Mononuclear cell (primary cell): ENCODE measurements around the gene ZNF791. TPM values are rescaled to one million over a fixed set of nuclear protein-coding genes. Genes with fewer than 3 reads are reported as not detected.
A peak's percentile ranks its signal among the peaks of the same experiment; 100 is the strongest.
"Not testable (repeated sequence)": the region's sequence is repeated elsewhere in the genome, so short reads cannot be mapped to it uniquely, and the experiment has no call there.

Experiments
- H3K27me3 ChIP-seq: 2 replicates; pipeline ENCODE4 v1.6.0; 2011; ENCODE audit warnings: low read length, control low read depth; ENCODE audit not compliant: insufficient read depth
- H3K4me1 ChIP-seq: 2 replicates; pipeline ENCODE4 v1.5.1; 2011; ENCODE audit warnings: mild to moderate bottlenecking, low read length, control low read depth; ENCODE audit not compliant: insufficient read depth
- H3K4me3 ChIP-seq: 2 replicates; pipeline ENCODE4 v1.5.1; 2011; ENCODE audit warnings: mild to moderate bottlenecking, low read length, moderate library complexity
- H3K9me3 ChIP-seq: 2 replicates; pipeline ENCODE4 v1.5.1; 2011; ENCODE audit warnings: low read depth, mild to moderate bottlenecking, control low read depth, low read length
- total RNA-seq: library from RNA; depleted of rRNA; stranded (reverse); fragments of >200 nt; gene quantifications from one replicate; pipeline ENCODE4 v1.2.3, GENCODE V29; 2012

The ZNF791 gene
- total RNA-seq, 1 donor = 52.8 TPM

GRCh38 chr19:12668932-12669269 lies 58.2 kb downstream of the ZNF791 start:
- Histone ChIP-seq H3K27me3 (no peaks in the 10 kb centered on the region), H3K9me3 (no peaks in the 10 kb centered on the region), H3K4me1 (peaks cover 57% of the 10 kb centered on the region), H3K4me3 (peak overlapping the region; percentile 94)

GRCh38 chr19:12669270-12670158 lies 58.8 kb downstream of the ZNF791 start:
- Histone ChIP-seq H3K4me1 (peaks cover 51% of the 10 kb centered on the region), H3K27me3 (no peaks in the 10 kb centered on the region), H3K9me3 (no peaks in the 10 kb centered on the region), H3K4me3 (peak overlapping the region; percentile 94)

- Histone ChIP-seq H3K4me3 (peak overlapping the region; percentile 94), H3K9me3 (no peaks in the 10 kb centered on the region), H3K27me3 (no peaks in the 10 kb centered on the region), H3K4me1 (peaks cover 42% of the 10 kb centered on the region)
These were observed 59.6 kb downstream of the ZNF791 start for GRCh38 chr19:12670159-12670928.

GRCh38 chr19:12672744-12673143 lies 62.0 kb downstream of the ZNF791 start:
- Histone ChIP-seq H3K4me3 (no peak overlapping the region), H3K4me1 (peaks cover 32% of the 10 kb centered on the region), H3K9me3 (no peaks in the 10 kb centered on the region), H3K27me3 (no peaks in the 10 kb centered on the region)

GRCh38 chr19:12675399-12675798 lies 64.7 kb downstream of the ZNF791 start:
- peaks cover 21% of the 10 kb centered on the region for H3K4me1 ChIP-seq
- no peaks in the 10 kb centered on the region for H3K9me3 ChIP-seq
- H3K4me3 ChIP-seq = no peak overlapping the region
- no peaks in the 10 kb centered on the region for H3K27me3 ChIP-seq

GRCh38 chr19:12675940-12676339 lies 65.2 kb downstream of the ZNF791 start:
- Histone ChIP-seq H3K4me1 (peaks cover 21% of the 10 kb centered on the region), H3K4me3 (no peak overlapping the region), H3K9me3 (no peaks in the 10 kb centered on the region), H3K27me3 (no peaks in the 10 kb centered on the region)

GRCh38 chr19:12676384-12676792 lies 65.7 kb downstream of the ZNF791 start:
- H3K4me3 ChIP-seq = no peak overlapping the region
- no peaks in the 10 kb centered on the region for H3K9me3 ChIP-seq
- peaks cover 24% of the 10 kb centered on the region for H3K4me1 ChIP-seq
- no peaks in the 10 kb centered on the region for H3K27me3 ChIP-seq

GRCh38 chr19:12676928-12677327 lies 66.2 kb downstream of the ZNF791 start:
- Histone ChIP-seq H3K4me1 (peaks cover 24% of the 10 kb centered on the region), H3K4me3 (no peak overlapping the region)

GRCh38 chr19:12678039-12678438 lies 67.3 kb downstream of the ZNF791 start:
- peaks cover 28% of the 10 kb centered on the region for H3K4me1 ChIP-seq
- not testable (repeated sequence) for H3K4me3 ChIP-seq, H3K9me3 ChIP-seq, H3K27me3 ChIP-seq

More at GRCh38 chr19:12676928-12677327, 66.2 kb downstream of the ZNF791 start:
- H3K9me3 ChIP-seq = no peaks in the 10 kb centered on the region
- H3K27me3 ChIP-seq = no peaks in the 10 kb centered on the region

- H3K4me3 ChIP-seq = no peak overlapping the region
- H3K27me3 ChIP-seq = no peaks in the 10 kb centered on the region
- peaks cover 28% of the 10 kb centered on the region for H3K4me1 ChIP-seq
These were observed 69.3 kb downstream of the ZNF791 start for GRCh38 chr19:12680034-12680433.

GRCh38 chr19:12681074-12681987 lies 70.6 kb downstream of the ZNF791 start, which contains the start of gene DHPS:
TSS of gene DHPS (minus strand) at chr19:12681880. CDS start at chr19:12681766, 114 bp downstream.
- H3K4me1 ChIP-seq = peaks cover 27% of the 10 kb centered on the region
- H3K27me3 ChIP-seq = no peaks in the 10 kb centered on the region
- peak within 1 kb of the TSS; percentile 89 for H3K4me3 ChIP-seq
- H3K9me3 ChIP-seq = no peaks in the 10 kb centered on the region

More at GRCh38 chr19:12680034-12680433, 69.3 kb downstream of the ZNF791 start:
- no peaks in the 10 kb centered on the region for H3K9me3 ChIP-seq

Other genes starting within 250 kb of the ZNF791 start
- gene ZNF442, start 245.2 kb upstream of the ZNF791 start, total RNA-seq = 1.0 TPM
- gene ZNF799, start 209.6 kb upstream of the ZNF791 start, total RNA-seq = 3.0 TPM
- 2.3 TPM for gene ZNF443, start 169.9 kb upstream of the ZNF791 start, total RNA-seq
- gene ZNF709, start 126.1 kb upstream of the ZNF791 start, total RNA-seq = 3.0 TPM
- 17.6 TPM for gene ZNF564, start 59.4 kb upstream of the ZNF791 start, total RNA-seq
- 5.6 TPM for gene ZNF490, start 107 bp upstream of the ZNF791 start, total RNA-seq
- gene MAN2B1, start 55.8 kb downstream of the ZNF791 start, total RNA-seq = 143 TPM
- 3.4 TPM for gene WDR83, start 55.9 kb downstream of the ZNF791 start, total RNA-seq
- gene DHPS, start 71.0 kb downstream of the ZNF791 start, total RNA-seq = 63.2 TPM
- not detected for gene GNG14, start 77.1 kb downstream of the ZNF791 start, total RNA-seq
- gene FBXW9, start 85.7 kb downstream of the ZNF791 start, total RNA-seq = 2.0 TPM
- gene TNPO2, start 113.0 kb downstream of the ZNF791 start, total RNA-seq = 20.3 TPM
- gene TRIR, start 123.8 kb downstream of the ZNF791 start, total RNA-seq = 194 TPM
- 28.7 TPM for gene GET3, start 126.6 kb downstream of the ZNF791 start, total RNA-seq
- not detected for gene BEST2, start 140.9 kb downstream of the ZNF791 start, total RNA-seq
- 8.3 TPM for gene HOOK2, start 164.6 kb downstream of the ZNF791 start, total RNA-seq
- gene JUNB, start 180.6 kb downstream of the ZNF791 start, total RNA-seq = 5,180 TPM
- gene PRDX2, start 190.9 kb downstream of the ZNF791 start, total RNA-seq = 55.5 TPM
- gene THSD8, start 191.1 kb downstream of the ZNF791 start, total RNA-seq = not detected
- gene RNASEH2A, start 195.7 kb downstream of the ZNF791 start, total RNA-seq = 1.4 TPM
- 0.21 TPM for gene RTBDN, start 223.7 kb downstream of the ZNF791 start, total RNA-seq
- 0.52 TPM for gene MAST1, start 227.6 kb downstream of the ZNF791 start, total RNA-seq